Cerebellar cortex (tissue), 1 donor: ENCODE data around the gene SECTM1.
"Not testable (repeated sequence)": the region's sequence is repeated elsewhere in the genome, so short reads cannot be mapped to it uniquely, and the experiment has no call there.

Experiments used
- DNase-seq: peaks from one replicate; pipeline ENCODE4 v3.0.0-alpha.2; 2015; ENCODE audit warnings: low spot score

Gene SECTM1

DNA sequence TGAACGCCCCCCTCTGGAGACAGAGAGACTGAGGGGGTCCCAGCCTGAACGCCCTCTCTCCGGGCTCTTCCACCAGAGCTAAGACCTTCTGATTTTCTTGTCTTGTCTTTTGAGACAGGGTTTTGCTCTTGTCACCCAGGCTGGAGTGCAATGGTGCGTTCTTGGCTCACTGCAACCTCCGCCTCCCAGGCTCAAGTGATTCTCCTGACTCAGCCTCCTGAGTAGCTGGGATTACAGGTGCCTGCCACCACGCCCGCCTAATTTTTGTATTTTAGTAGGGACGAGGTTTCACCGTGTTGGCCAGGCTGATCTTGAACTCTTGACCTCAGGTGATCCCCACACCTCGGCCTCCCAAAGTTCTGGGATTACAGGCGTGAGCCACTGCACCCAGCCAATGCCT lies 14.4 kb upstream of the SECTM1 start:
- not testable (repeated sequence) for DNase-seq

- peak; percentile 94 for DNase-seq
Measured at GRCh38 chr17:82346342-82347300, 13.1 kb upstream of the SECTM1 start.

- DNase-seq, result peak; percentile 67
Measured at GRCh38 chr17:82345151-82345976, 11.8 kb upstream of the SECTM1 start.

DNA sequence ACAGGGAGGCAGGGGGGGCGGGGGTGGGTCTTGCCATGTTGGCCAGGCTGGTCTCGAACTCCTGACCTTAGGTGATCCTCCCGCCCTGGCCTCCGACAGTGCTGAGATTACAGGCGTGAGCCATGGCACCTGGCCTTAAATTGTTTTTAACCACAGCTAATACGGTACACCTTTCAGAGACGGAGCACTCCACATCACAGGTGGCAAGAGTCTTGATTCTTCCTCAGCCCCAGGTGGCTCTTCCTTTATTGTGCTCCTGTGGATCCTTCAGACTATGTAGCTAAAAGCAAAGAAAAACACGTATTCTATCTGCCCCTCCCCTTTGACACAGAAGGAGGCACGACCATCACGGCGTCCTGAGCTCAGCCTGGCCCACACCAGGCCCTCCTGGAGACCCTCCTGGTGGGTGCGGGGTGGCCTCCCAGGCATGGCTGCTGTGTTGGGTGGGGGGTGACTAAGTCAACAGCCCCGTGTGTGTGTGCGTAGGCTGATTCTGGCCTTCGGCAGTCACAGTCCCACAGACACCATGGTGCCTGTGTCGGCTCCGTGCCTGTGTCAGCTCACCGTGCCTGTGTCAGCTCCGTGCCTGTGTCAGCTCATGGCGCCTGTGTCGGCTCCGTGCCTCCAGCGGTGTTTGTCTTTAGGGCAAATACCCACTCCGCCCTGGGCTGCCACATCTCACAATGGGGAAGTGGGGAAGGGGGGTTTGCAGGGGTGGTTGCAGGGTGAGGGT lies 10.8 kb upstream of the SECTM1 start:
- peak; percentile 47 for DNase-seq

DNA sequence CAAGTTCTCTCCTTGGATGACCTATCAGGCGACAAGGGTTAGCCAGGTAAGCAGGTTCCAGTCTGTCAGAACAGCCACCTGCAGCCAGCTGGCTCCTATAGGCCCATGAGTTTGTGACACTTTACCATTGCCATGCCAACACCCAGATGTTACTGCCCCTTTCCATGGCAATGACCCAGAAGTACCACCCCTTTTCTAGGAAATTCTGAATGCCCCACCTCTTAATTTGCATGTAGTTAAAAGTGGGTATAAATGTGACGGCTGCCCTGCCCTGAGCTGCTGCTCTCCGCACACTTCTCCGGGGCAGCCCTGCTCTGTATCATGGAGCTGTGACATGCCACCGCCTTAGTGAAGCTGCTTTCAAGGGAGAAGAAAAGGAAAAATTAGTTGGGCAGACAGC lies 10.0 kb upstream of the SECTM1 start:
- peak; percentile 74 for DNase-seq

- DNase-seq, result no peak
Measured at GRCh38 chr17:82342361-82343079, 9.0 kb upstream of the SECTM1 start.

DNA sequence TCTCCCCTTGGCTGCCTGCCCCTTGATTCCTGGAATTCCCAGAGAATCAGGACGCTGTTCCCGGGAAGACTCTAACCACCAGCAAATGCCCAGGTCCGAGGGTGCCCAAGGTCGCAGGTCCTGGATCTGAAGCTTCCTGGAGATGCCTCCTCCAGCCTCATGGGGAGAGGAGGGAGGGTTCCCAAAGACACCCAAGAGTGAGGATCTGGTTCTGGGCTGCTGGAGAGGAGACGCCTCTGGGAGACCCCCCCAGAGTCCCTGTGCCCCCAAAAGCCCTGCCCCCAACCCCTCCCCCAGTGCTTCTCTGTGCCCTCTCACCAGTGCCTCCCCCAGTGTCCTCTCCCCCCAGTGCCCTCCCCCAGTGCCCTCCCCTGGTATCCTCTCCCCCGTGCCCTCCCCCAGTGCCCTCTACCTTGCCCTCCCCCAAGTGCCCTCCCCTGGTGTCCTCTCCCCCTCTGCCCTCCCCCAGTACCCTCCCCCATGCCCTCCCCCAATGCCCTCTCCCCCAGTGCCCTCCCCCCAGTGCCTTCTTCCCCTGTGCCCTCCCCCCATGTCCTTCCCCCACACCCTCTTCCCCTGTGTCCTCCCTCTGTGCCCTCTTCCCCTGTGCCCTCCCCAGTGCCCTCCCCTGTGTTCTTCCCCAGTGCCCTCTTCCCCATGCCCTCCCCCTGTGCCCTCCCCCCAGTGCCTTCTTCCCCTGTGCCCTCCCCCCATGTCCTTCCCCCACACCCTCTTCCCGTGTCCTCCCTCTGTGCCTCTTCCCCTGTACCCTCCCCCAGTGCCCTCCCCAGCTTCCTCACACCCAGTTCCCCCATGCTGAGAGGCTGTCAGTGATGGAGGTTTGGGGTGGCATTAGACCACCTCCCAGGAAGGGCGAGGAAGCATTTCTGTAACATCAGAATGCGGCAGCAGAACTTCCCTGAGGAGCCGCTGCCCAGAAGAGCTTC lies 6.3 kb upstream of the SECTM1 start:
- DNase-seq, result no peak

- peak; percentile 72 for DNase-seq
Measured at GRCh38 chr17:82338858-82339633, 5.5 kb upstream of the SECTM1 start.

DNA sequence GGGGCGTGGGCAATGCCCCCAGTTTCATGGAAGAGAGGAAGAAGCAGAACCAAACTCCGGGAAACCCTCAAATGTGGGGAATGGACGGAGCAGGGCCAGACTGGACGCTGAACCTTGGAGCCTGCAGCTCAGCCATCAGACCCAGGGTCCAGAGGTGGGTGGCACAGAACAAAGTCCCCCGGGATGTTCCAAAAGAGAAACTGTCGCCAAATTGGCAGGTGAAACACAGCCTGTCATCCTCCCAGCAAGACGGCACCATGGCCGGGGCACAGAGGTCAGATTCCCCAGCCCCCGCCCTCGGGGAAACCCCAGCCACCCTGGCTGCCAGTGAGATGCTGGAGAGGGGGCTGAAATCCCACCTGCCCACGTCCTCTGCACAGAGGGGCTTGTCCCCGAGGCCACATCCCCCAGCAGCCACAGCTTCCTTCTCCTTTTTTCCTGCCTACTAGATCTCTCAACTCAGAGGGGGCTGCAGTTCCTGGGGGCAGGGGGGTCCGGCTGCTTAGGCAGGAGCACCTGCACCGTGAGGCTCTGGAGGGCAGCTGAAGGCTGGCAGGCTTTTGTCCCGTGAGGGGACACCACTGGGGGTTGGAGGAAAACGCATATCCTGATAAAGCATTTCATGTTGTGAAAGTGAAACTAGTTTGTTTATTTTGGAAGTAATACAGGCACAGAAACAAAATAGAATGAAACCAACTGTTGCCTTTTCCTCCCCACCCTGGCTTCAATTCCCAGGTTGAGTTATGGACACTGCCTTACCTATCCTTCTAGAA lies 1.2 kb upstream of the SECTM1 start:
- DNase-seq, result no peak

DNA sequence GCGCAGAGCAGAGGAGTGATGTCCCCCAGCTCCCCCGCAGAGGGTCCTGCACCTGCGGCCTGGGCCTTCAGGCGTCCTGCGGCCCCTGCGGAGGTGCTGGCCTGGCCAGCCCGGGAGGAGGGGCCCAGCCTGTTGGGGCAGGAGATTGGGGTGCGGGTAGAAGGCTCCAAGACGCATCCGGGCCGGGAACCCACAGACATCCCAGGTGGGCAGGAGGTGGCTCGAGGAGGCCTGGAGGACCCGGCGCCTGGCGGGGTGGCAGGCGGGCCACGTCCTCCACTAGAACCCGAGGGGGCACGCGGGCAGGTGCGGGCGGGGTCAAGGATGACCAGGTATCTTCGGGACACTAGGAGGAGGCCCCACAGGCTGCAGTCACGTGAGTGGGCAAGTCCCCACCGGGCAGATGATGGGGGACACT lies 647 bp upstream of the SECTM1 start:
- no peak for DNase-seq

- DNase-seq, result no peak
Measured at GRCh38 chr17:82332669-82333278, 792 bp downstream of the SECTM1 start.

- no peak for DNase-seq
Measured at GRCh38 chr17:82331345-82331939, 2.1 kb downstream of the SECTM1 start.

- DNase-seq, result no peak
Measured at GRCh38 chr17:82330322-82331239, 3.0 kb downstream of the SECTM1 start.

GRCh38 chr17:82329683-82330321 lies 3.8 kb downstream of the SECTM1 start:
- no peak for DNase-seq

DNA sequence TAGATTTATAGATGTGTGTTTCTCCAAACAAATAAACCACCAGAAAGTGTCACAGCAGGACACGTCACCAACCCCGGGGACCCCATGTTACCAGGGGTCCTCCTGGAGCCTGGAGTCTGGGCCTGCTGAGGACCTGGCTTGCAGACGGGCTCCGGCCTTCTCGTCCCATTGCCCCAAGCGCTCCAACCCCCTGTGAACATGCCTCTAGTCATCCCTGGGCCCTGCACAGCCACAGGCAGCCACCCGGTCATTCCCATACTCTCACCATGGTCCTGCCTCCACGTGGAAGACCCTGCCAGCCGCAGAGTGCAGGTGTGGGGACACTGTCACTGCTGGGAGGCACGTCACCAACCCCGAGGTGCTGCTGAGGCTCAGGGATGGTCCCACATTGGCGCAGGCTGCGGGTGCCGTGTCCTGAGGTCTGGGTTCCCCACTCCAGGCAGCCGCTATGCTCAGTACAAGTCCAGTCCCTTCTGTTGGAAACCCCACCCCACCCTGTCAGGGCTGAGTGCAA lies 4.5 kb downstream of the SECTM1 start:
- DNase-seq, result no peak
